Measurements from ENCODE around the gene ANO10. TPM values are rescaled to one million over a fixed set of nuclear protein-coding genes. Genes with fewer than 3 reads are reported as not detected.
A peak's percentile ranks its signal among the peaks of the same experiment; 100 is the strongest.
"Not testable (repeated sequence)": the region's sequence is repeated elsewhere in the genome, so short reads cannot be mapped to it uniquely, and the experiment has no call there.

ANO10 gene, protein sequence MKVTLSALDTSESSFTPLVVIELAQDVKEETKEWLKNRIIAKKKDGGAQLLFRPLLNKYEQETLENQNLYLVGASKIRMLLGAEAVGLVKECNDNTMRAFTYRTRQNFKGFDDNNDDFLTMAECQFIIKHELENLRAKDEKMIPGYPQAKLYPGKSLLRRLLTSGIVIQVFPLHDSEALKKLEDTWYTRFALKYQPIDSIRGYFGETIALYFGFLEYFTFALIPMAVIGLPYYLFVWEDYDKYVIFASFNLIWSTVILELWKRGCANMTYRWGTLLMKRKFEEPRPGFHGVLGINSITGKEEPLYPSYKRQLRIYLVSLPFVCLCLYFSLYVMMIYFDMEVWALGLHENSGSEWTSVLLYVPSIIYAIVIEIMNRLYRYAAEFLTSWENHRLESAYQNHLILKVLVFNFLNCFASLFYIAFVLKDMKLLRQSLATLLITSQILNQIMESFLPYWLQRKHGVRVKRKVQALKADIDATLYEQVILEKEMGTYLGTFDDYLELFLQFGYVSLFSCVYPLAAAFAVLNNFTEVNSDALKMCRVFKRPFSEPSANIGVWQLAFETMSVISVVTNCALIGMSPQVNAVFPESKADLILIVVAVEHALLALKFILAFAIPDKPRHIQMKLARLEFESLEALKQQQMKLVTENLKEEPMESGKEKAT
- total RNA-seq: 10 to 100 TPM; 20.9 to 70.5 (median 48.0) TPM

DNA sequence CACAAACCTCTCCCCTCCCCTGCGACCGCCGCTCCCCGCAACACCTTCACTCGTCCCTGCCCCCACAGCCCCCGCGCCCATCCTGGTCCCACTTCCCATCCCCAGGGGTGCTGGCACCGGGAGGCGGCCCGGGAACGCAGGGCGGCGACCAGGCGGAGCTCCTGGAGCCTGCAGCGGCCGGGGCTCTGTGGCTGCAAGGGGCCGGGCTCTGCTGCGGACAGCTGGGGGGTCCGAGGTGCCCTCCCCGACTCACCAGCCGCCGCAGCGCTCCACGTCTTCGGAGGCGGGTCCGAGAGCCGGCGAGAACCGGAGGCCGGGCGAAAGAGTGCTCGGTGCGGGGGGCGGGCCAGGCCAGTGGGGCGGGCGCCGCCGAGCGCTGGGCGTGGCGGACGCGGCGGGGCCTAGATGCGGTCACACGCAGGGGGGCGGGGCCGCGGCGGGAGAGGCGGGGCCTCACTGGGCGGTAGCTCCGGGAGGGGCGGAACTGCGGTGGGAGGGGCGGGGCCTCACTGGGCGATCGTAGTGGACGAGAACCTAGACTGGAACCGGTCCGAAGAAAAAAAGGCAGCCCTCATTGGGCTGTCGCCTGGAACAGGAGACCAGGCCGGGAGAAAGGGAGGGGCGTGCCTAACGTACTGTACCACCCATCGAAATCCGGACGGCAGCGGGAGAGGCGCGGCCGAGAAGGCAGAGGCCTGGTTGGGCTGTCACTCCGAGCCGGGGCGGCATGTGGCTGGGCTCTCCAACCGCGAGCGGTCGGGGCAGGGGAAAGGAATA, at the start of gene ANO10:
Gene ANO10 (minus strand): TSS at position 356 of the 777 bp plus-strand sequence. CDS start 16,159 bp downstream, outside the sequence.
- peaks cover 0 to 33% (median 7%) of the 10 kb centered on the region in 4 donors for H3K4me1 ChIP-seq
- no peaks in the 10 kb centered on the region for H3K27me3 ChIP-seq
- no peaks in the 10 kb centered on the region for H3K36me3 ChIP-seq
- peak within 1 kb of the TSS; percentile 87 to 93 (median 90) for H3K27ac ChIP-seq
- TF ChIP-seq POLR2AphosphoS5 (IDR thresholded peaks at IDR 0.05) (peak; percentile 56 to 80 (median 80)), POLR2A (IDR thresholded peaks at IDR 0.05) (peak; percentile 70), EP300 (IDR thresholded peaks at IDR 0.05; ENCODE audit: low read depth) (no peak)
- in situ Hi-C loops (cut with MboI; ENCODE audit: low pct_ligation_motif_present in 1 of 4, low pct_unique_long_range_greater_than_20kb in 1 of 4, low sequenced_read_pairs in 3 of 4): no loop called here
- H3K9me3 ChIP-seq: no peaks in the 10 kb centered on the region
- intact Hi-C loops (cut with DNase I; ENCODE audit: low total_unique reads): loop anchor here (5.0 kb wide), 1 partner anchor 70 kb away; the partner anchor contains the start of gene ABHD5
- peak; percentile 99 for DNase-seq
- WGBS, 2 donors (ENCODE audit: low coverage in 1 of 2): 1% methylated on average over 58 of the region's 80 CpGs; no CpG with 5 or more reads in 1 of the 2 donors
- H3K4me3 ChIP-seq: peak within 1 kb of the TSS; percentile 77 to 93 (median 90)

DNA sequence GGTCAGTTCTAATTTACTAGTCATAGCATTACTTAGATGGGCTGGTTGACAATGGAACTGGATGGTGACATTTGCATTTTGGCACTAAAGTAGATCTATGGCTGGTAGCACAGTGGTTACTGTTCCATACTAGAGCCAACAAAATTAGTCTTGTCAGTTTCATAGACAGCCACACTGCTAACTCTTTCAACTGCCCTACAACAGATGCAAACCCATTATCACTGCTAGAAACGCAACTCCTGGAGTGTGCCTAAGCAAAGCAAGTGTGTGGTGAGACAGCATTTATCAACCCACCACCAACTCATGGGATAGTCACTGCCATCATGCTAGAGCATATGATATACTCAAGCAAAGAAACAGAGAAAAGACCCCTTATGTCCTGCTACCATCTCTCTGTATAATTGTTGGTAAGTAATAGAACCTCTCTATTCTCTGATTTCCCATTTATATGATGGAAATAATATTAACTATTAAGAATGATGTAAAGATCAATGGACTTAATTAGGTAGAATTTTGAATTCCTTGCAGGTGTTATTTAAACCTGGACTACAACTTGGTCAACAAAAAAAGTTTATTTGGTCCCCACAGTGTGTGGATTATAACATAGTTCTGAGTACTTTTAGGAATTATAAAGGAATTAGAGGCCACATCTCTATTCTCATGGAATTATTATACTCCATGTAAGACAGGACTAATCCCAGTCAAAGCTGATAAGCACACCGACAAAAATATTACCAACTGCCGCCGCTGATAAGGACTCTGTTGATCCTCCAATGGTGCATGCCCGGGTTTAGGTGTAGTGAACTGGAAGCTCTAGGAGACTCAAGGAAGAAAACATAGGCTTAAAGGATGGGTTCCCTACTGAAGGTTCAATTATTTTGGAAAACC, 49.1 kb upstream of the ANO10 start:
- no peak for DNase-seq
- intact Hi-C loops (cut with DNase I; ENCODE audit: low total_unique reads): no loop called here
- TF ChIP-seq, protein P1, sequence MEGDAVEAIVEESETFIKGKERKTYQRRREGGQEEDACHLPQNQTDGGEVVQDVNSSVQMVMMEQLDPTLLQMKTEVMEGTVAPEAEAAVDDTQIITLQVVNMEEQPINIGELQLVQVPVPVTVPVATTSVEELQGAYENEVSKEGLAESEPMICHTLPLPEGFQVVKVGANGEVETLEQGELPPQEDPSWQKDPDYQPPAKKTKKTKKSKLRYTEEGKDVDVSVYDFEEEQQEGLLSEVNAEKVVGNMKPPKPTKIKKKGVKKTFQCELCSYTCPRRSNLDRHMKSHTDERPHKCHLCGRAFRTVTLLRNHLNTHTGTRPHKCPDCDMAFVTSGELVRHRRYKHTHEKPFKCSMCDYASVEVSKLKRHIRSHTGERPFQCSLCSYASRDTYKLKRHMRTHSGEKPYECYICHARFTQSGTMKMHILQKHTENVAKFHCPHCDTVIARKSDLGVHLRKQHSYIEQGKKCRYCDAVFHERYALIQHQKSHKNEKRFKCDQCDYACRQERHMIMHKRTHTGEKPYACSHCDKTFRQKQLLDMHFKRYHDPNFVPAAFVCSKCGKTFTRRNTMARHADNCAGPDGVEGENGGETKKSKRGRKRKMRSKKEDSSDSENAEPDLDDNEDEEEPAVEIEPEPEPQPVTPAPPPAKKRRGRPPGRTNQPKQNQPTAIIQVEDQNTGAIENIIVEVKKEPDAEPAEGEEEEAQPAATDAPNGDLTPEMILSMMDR (IDR thresholded peaks at IDR 0.05): no peak
- TF ChIP-seq EP300 (IDR thresholded peaks at IDR 0.05; ENCODE audit: low read depth) (no peak), POLR2AphosphoS5 (IDR thresholded peaks at IDR 0.05) (no peak), POLR2A (IDR thresholded peaks at IDR 0.05) (no peak)
- Histone ChIP-seq H3K9me3 (no peaks in the 10 kb centered on the region), H3K27me3 (no peaks in the 10 kb centered on the region), H3K4me1 (no peaks in the 10 kb centered on the region), H3K27ac (no peak overlapping the region), H3K4me3 (no peak overlapping the region), H3K36me3 (no peaks in the 10 kb centered on the region)
- in situ Hi-C loops (cut with MboI; ENCODE audit: low pct_ligation_motif_present in 1 of 4, low pct_unique_long_range_greater_than_20kb in 1 of 4, low sequenced_read_pairs in 3 of 4): no loop called here
- 90 to 91% methylated on average over 5 of the region's 5 CpGs for WGBS, 2 donors (ENCODE audit: low coverage in 1 of 2)

DNA sequence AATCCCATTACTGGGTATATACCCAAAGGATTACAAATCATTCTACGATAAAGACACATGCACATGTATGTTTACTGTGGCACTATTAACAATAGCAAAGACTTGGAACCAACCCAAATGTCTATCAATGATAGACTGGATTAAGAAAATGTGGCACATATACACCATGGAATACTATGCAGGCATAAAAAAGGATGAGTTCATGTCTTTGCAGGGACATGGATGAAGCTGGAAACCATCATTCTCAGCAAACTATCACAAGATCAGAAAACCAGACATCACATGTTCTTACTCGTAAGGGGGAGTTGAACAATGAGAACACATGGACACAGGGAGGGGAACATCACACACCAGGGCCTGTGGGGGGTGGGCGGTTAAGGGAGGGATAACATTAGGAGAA, 43.2 kb upstream of the ANO10 start:
- in situ Hi-C loops (cut with MboI; ENCODE audit: low pct_ligation_motif_present in 1 of 4, low pct_unique_long_range_greater_than_20kb in 1 of 4, low sequenced_read_pairs in 3 of 4); H3K9me3 ChIP-seq; H3K4me1 ChIP-seq; H3K27me3 ChIP-seq; DNase-seq; H3K4me3 ChIP-seq; intact Hi-C loops (cut with DNase I; ENCODE audit: low total_unique reads); H3K27ac ChIP-seq; H3K36me3 ChIP-seq: not testable (repeated sequence)
- WGBS, 2 donors (ENCODE audit: low coverage in 1 of 2): 84 to 91% methylated on average over 3 of the region's 3 CpGs

DNA sequence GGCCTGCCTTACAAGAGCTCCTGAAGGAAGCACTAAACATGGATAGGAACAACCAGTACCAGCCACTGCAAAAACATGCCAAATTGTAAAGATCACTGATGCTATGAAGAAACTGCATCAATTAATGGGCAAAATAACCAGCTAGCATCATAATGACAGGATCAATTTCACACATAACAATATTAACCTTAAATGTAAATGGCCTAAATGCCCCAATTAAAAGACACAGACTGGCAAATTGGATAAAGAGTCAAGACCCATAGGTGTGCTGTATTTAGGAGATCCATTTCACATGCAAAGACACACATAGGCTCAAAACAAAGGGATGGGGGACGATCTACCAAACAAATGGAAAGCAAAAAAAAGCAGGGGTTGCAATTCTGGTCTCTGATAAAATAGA, 39.6 kb upstream of the ANO10 start:
- intact Hi-C loops (cut with DNase I; ENCODE audit: low total_unique reads); H3K4me1 ChIP-seq; H3K4me3 ChIP-seq; H3K27me3 ChIP-seq; H3K36me3 ChIP-seq; H3K27ac ChIP-seq; DNase-seq; H3K9me3 ChIP-seq; in situ Hi-C loops (cut with MboI; ENCODE audit: low pct_ligation_motif_present in 1 of 4, low pct_unique_long_range_greater_than_20kb in 1 of 4, low sequenced_read_pairs in 3 of 4): not testable (repeated sequence)
- WGBS, 2 donors (ENCODE audit: low coverage in 1 of 2): 91% methylated on average over 1 of the region's 1 CpG; no CpG with 5 or more reads in 1 of the 2 donors

DNA sequence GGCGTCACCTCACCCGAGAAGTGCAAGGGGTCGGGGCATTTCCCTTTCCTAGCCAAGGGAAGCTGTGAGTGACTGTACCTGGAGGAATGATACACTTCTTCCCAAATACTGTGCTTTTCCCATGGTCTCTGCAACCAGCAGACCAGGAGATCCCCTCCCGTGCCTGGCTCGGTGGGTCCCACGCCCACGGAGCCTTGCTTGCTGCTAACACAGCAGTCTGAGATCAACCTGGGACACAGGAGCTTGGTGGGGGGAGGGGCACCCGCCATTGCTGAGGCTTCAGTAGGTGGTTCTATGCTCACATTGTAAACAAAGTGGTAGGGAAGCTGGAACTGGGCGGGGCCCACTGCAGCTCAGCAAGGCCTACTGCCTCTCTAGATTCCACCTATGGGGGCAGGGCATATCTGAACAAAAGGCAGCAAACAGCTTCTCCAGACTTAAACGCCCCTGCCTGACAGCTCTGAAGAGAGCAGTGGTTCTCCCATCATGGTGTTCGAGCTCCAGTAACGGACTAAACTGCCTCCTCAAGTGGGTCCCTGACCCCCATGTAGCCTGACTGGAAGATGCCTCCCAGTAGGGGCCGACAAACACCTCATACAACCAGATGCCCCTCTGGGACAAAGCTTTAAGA, 37.6 kb upstream of the ANO10 start:
- H3K4me3 ChIP-seq: no peak overlapping the region
- H3K27ac ChIP-seq: no peak overlapping the region
- 82% methylated on average over 13 of the region's 13 CpGs; no CpG with 5 or more reads in 1 of the 2 donors for WGBS, 2 donors (ENCODE audit: low coverage in 1 of 2)
- no peaks in the 10 kb centered on the region for H3K27me3 ChIP-seq
- intact Hi-C loops (cut with DNase I; ENCODE audit: low total_unique reads) (no loop called here), in situ Hi-C loops (cut with MboI; ENCODE audit: low pct_ligation_motif_present in 1 of 4, low pct_unique_long_range_greater_than_20kb in 1 of 4, low sequenced_read_pairs in 3 of 4) (no loop called here)
- no peaks in the 10 kb centered on the region for H3K9me3 ChIP-seq
- H3K4me1 ChIP-seq: no peaks in the 10 kb centered on the region
- no peak for TF ChIP-seq POLR2A (IDR thresholded peaks at IDR 0.05)
- TF ChIP-seq, protein P1 (IDR thresholded peaks at IDR 0.05): no peak
- TF ChIP-seq EP300 (IDR thresholded peaks at IDR 0.05; ENCODE audit: low read depth): no peak
- TF ChIP-seq POLR2AphosphoS5 (IDR thresholded peaks at IDR 0.05): no peak
- no peaks in the 10 kb centered on the region for H3K36me3 ChIP-seq
- peak; percentile 18 for DNase-seq

DNA sequence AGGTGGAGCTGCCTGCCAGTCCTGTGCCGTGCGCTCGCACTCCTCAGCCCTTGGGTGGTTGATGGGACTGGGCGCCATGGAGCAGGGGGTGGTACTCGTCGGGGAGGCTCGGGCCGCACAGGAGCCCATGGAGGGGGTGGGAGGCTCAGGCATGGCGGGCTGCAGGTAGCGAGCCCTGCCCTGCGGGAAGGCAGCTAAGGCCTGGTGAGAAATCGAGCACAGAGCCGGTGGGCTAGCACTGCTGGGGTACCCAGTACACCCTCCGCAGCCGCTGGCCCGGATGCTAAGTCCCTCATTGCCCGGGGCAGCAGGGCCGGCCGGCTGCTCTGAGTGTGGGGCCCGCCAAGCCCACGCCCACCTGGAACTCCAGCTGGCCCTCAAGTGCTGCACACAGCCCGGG, 34.6 kb upstream of the ANO10 start:
- H3K4me3 ChIP-seq; H3K27ac ChIP-seq; H3K9me3 ChIP-seq; in situ Hi-C loops (cut with MboI; ENCODE audit: low pct_ligation_motif_present in 1 of 4, low pct_unique_long_range_greater_than_20kb in 1 of 4, low sequenced_read_pairs in 3 of 4); H3K27me3 ChIP-seq; DNase-seq; intact Hi-C loops (cut with DNase I; ENCODE audit: low total_unique reads); H3K36me3 ChIP-seq; H3K4me1 ChIP-seq: not testable (repeated sequence)
- 96 to 98% methylated on average over 5 to 16 of the region's 22 CpGs for WGBS, 2 donors (ENCODE audit: low coverage in 1 of 2)
